HG03108 (cell line): ENCODE data around the gene ZNF521.
"Not testable (repeated sequence)": the region's sequence is repeated elsewhere in the genome, so short reads cannot be mapped to it uniquely, and the experiment has no call there.

Experiments
- ATAC-seq: cut with Tn5 transposase; IDR thresholded peaks from one replicate; pipeline ENCODE4 v1.9.1; 2021; ENCODE audit warnings: moderate library complexity; ENCODE audit not compliant: unreplicated experiment

Gene ZNF521

GRCh38 chr18:25047983-25048382 is 304.0 kb downstream of the ZNF521 start:
- ATAC-seq: no peak

GRCh38 chr18:25047421-25047820 is 304.5 kb downstream of the ZNF521 start:
- no peak for ATAC-seq

- ATAC-seq: no peak
These were observed 307.3 kb downstream of the ZNF521 start for GRCh38 chr18:25044694-25045093.

- no peak for ATAC-seq
These were observed 308.9 kb downstream of the ZNF521 start for GRCh38 chr18:25043104-25043503.

GRCh38 chr18:25042641-25043051 is 309.3 kb downstream of the ZNF521 start:
- ATAC-seq: no peak

- ATAC-seq: no peak
These were observed 312.2 kb downstream of the ZNF521 start for GRCh38 chr18:25039781-25040180.

DNA sequence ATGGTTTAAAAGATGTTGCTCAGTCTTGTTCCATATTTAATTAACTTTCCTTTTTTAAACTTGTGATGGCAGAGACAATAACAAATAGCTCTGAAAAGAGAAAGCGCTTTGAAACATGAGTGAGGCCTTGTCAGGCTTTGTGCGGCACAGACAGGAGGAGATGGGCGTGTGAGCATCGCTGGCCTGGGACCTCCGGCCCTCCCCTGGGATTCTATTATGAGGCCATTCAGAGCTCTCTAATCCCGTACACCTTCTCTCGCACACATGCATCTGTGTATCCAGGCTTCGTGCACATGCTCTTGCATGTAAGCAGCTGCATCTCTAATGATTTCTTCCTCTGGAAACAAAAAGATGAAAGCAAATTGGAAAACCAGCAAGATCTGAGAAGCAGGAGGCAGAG is 313.7 kb downstream of the ZNF521 start:
- no peak for ATAC-seq

DNA sequence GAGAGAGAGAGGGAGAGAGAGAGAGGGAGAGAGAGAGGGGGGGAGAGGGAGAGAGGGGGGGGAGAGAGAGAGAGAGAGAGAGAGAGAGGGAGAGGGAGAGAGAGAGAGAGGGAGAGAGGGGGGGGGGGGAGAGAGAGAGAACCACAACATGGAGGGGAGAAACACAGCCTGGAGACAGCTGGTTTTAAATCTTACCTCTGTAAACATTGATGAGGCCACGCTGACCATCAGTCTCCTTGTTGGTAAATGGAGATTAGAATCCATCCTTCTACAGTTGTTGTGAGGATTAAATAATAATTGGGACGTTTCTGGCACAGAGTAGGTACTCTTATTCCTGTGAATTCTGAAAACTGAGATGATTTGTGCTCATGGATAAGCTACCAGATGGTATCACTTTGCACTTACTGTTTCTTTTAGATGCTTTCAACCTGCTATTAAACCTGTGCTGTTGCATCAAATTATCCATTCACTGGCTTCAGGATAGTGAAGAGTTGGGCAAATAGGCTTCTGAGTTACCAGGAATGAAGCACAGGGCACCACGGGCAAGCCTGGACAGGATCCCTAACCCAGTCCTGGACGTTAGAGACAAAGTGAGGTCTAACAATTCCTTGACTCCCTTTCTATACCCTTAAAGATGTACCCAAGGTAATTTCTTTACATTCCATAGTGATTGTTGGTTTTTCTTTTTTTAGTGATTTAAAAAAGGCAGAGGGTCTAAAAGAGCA is 318.1 kb downstream of the ZNF521 start:
- no peak for ATAC-seq

DNA sequence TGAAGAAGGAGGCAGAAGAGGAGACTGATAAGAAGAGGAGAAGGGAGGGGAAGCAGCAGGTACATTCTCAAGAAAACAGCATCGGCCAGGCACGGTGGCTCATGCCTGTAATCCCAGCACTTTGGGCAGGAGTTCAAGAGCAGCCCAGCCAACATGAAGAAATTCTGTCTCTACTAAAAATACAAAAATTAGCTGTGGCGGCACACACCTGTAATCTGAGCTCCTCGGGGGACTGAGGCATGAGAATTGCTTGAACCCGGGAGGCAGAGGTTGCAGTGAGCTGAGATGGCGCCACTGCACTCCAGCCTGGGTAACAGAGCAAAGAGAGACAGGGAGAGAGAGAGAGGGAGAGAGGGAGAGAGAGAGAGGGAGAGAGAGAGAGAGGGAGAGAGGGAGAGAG is 318.8 kb downstream of the ZNF521 start:
- not testable (repeated sequence) for ATAC-seq

DNA sequence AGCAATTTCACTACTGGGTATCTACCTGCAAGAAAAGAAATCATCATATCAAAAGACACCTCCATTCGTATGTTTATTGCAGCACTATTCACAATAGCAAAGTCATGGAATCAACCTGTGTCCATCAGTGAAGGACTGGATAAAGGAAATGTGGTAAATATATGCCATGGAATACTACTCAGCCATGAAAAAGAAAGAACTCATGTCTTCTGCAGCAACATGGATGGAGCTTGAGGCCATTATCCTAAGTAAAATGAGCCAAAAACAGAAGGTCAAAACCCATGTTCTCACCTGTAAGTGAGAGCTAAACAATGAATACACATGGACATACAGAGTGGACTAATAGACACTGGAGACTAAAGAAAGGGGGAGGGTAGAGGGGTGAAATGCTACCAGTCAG is 322.2 kb downstream of the ZNF521 start:
- no peak for ATAC-seq

- ATAC-seq: no peak
These were observed 332.0 kb downstream of the ZNF521 start for GRCh38 chr18:25019931-25020330.

- no peak for ATAC-seq
These were observed 332.7 kb downstream of the ZNF521 start for GRCh38 chr18:25019086-25019860.

GRCh38 chr18:25016666-25017065 is 335.3 kb downstream of the ZNF521 start:
- no peak for ATAC-seq

- ATAC-seq: no peak
These were observed 335.8 kb downstream of the ZNF521 start for GRCh38 chr18:25016181-25016580.
